HG03439 (cell line): ENCODE measurements around the gene YBX3.

Experiments
- ATAC-seq: cut with Tn5 transposase; IDR thresholded peaks from one replicate; pipeline ENCODE4 v1.9.1; 2021; ENCODE audit warnings: mild to moderate bottlenecking, moderate library complexity; ENCODE audit not compliant: unreplicated experiment

YBX3 gene

DNA sequence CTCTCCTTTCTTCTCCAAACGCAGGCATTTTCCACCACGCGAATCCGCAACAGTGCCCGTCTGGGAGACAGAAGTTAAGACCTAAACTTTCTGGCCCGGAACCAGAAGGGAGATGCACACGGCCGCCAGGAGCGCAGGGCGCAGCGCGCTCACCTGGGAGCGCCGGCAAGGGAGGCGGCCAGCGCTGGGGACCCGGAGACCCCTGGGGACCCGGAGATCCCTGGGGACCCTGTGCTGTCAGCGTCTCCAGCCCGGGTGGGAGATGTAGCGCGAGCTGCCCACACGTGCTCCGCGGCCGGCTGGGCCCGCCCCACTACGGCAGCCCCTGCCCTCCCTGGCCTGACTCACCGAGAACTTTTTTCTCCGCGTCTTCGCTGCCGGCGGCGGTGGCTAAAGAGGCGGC lies 620 bp downstream of the YBX3 start:
- ATAC-seq, result peak; percentile 49

DNA sequence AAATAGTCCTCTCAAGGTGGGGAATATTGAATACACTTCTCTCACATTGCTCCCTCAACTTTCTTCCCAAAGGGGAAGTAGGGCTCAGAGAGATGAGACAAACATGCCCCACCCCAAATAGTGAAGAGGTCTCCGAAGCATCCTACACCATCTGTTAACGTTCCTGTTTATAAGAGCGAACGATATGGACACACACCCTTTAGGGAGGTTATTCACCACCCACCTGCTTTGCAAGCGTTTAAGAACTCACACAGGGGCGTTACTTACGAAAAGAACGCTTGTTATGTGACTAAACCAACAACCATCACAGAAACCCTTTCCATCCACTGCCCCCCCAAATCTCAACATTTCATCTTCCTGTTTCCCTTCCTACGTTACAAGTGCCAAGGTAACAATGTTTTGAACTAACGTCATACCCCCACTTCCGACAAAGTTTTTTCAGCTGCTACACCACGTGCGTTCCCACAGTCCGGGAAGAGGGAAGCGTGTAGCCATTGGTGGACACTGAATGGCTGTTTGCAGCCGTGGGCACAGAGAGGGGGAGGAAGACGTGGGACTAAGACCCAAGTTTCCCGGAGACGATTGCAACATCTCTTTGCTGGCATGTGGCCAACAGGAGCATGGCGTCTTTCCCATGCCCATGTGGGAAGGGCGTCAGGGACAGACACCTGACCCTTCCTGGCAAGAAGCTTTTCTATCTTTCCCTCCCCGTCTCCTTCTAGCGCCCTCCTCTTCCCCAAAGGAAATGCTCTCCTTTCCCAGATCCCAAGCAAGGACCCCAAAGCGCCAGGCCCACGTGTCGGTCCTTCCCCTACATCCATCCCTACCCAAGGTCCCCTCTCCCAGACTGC lies 1.2 kb downstream of the YBX3 start:
- peak; percentile 38 for ATAC-seq

DNA sequence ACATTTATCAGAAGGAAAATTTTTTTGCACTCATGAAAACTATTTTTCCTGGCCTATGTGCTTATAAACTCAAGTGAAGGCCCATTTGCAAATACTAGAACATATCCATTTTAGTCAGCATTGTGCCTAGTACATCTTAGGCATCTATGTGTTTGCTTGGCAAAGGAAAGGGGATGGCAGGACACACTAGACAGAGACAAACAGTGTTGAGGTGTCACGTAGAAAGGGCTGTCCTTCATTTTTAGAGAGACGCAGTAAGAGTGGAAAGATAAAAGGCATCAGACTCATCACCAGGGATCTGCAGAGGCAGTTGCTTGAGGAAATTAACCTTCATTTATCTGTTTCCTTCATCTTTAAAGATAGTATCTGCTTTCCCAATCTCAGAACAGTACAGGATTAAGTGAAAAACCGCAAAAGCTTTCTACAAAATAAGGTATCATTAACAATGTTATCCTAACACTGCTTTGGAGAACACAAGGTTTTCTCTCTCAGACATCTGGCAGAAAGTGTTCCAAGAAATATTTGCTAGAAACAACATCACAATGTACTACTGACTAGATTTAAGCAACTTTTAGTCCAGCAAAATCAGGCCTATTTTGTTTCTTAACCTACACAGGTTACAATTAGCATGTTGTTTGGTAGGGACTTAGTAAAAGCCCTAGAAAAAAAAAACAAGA lies 2.0 kb downstream of the YBX3 start:
- no peak for ATAC-seq

DNA sequence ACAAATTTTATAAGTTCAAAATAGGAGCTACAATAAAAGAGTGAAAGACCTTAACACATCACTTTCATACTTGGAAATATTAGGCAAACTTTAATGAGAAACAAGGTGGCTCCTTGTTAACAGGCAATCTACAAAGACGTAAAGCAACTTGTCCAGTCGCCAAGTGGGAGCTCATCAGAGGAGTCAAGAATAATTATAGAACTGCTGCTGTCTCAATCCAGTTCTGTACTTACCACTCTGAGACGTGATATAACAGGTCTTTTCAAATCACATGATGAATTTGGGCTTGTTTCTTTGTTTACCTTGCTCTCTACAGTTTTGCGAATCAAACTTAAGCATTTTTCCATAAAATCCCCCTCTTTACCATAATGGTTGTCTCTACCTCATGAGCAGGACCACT lies 3.6 kb downstream of the YBX3 start:
- ATAC-seq, result no peak

DNA sequence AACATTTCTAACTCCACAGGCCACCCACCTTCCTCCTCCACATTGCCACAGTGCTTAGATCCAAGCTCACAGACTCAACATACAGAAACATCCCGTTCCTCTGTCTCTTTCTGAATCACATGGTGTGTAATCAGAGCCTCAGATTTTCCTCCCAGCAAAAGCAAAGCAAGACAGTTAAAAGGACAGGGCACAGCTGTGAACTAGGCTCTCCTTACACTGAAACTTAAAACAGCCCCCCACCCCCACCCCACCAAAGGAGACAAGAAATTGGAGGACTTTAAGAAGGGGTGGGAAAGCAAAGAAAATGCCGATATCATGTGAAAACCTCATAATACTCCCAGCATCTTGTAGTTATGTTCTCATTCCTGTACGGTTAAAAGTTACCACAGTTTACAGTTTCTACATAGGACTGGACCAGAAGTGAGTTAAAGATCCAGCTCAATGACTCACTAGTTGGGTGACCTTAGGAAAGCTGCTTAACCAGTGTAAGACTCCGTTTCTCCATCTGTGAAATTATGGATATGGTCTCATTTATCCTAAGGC lies 4.8 kb downstream of the YBX3 start:
- no peak for ATAC-seq

DNA sequence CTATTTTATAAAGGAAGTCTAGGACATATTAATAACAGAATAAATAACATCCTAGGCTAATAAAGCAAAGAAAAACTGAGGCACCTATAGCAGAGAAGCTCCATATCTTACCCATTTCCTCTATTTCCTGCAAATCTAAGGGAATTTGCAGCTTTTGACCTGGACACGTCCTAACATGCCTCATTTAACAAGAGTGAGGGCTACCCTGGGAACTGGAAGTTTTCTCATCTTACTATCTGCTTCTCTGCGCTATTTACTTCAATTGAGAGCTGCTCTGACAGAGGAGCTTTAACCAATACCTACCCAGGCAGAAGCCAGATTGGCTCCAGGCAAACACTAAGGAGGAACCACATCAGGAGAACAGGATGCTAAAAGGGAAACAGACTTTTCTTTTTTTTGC lies 5.7 kb downstream of the YBX3 start:
- ATAC-seq, result no peak

DNA sequence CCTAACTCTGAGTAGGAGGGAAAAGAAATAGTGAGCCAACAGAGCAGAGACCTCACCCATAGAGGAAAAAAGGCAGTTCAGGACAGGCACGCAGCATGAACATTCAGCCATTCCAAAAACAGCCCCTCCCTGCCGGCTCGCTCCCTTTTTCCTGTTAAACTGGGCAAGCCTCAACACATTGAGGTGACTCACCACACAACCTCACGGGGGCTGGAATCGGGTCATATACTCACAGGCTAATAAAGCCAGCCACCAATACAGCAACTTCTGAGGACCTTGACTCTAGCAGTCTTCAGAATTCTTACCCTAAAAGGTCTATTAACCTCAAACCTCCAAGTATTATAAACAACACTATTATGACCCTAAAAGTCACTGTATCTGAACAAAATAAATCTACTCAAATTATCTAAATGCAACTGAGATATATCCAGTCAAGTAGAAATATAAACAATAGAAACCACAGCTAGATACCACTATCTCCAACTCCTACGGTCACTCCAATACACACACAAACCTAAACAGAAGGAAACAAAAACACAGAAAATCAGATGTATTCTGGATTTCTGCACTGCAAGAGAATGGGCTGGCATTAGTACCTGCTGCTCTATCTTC lies 6.3 kb downstream of the YBX3 start:
- no peak for ATAC-seq

DNA sequence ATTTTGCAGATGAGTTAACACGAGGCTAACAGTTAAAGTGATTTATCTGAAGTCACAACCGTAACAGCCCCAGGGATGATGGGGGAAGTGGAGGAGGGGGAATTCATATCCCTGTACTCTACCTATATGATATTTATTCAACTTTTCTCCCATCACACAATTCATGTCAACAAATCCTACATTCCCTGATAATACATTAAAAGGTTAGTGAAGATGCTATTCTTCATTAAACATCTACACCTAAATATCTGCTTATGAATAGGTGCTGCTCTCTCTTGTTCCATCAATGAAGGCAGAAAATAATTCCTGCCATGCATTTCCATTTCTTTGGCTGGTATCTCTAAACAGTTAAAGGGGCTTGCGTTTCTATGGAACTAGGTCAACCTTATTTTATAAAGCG lies 6.8 kb downstream of the YBX3 start:
- ATAC-seq, result no peak

DNA sequence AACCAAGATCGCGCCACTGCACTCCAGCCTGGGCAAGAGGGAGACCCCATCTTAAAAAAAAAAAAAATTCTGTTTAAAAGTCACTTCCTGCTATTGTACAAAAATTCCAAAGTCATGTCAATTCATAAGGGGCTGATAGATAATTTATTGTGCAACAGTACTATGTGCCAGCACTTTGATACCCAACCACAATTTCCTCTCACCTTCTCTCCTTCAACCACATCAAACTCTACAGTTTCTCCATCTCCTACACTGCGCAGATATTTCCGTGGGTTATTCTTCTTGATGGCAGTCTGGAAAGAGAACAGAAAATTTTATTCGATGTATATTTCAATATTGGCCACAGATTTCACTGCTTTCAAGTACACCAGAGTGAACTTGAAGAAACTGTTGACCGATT lies 7.6 kb downstream of the YBX3 start:
- no peak for ATAC-seq

DNA sequence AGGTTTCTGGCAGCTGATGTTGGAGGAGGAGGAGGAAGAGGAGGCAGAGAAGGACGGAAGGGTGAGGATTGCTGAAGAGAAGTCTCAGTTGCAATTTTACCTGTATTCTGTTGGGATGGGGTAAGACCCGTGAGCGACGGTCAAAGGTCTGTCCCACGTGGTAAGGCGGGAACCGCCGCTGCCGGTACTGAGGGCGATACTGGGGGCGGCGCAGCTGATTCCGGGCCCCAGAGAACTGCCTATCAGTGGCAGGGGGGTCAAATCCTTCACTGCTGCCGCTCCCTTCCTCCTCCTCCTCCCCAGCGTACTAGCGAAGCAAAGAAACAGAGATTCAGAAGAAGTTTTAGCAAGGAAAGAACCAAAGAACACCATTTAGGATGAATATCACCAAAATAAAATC lies 13.3 kb downstream of the YBX3 start:
- ATAC-seq, result no peak

DNA sequence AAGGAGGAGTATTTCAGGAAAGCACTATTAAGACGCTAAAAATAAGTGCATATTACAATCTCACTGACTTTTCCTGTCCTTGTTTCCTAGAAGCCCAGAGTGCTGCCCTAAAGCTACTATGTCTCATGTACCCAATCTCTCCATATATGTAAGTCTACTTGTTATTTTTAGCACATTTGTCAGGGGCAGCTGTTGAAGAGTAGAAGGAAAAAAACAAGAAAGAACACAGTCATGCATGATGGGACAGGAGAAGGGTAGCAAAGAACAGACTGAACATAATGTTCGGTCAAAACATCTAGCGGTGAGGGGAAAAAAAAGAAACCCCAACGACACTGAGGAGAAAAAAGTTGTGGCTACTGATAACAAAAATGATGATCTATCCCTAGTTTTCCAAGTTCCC lies 14.3 kb downstream of the YBX3 start:
- ATAC-seq, result no peak

DNA sequence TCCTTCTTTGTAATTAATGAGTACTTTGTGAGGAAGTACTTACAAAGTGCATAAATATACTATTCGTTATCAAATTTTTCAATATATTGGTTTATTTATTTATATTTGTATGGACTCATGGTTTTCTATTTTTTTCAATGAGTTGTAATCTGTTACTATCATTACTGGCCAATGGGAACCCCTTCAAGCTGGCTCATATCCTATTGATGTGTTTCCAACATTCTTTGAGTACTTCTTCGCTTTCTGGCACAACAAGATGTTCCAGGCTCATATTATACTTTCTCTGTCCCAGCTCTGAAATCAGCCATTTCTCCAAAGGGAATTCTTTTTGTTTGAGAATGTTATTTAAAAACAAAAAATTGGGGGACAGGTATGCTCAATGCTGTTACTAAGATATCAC lies 17.5 kb downstream of the YBX3 start:
- no peak for ATAC-seq

DNA sequence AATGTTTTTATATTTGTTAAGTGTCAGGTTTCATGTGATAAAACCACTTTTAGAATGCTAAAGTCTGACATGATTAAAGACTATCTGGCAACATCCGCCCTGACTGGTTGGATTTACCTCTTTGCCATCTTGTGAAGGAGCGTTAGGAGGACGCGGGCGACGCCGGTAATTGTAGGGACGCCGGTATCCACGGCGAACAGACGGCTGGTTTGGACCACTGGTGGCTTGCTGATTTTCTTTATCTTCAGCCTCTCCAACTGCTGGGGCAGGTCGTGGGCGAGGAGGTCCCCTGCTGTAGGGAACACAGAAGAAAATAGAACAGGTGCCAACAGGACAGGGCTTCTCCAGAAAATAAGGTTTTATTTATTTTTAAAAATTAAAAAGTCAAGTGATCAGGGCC lies 21.3 kb downstream of the YBX3 start:
- no peak for ATAC-seq

DNA sequence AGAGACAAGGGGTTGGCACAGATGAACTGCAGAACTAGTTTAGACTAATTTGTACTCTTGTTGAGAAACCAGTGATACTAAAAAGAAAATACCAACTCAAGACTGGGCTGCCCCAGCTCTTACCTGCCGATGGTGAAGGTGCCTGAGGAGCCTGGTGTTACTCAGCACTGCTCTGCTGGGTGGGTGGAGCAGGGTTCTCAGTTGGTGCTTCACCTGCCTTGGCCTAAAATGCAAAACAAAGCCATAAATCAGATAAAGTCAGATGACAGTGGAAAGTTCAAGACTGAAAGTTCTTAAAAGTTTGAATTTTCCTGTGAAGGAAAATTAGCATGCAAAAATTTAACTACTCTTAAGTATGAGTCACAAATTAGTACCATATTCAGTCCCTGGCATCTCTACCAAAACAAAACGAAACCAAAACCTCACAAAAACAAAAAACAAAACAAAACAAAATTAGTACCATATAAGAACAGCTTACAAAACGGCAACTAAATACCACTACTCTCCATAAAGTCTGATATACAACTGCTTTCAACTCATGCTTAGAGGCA lies 21.9 kb downstream of the YBX3 start:
- ATAC-seq, result peak; percentile 85

DNA sequence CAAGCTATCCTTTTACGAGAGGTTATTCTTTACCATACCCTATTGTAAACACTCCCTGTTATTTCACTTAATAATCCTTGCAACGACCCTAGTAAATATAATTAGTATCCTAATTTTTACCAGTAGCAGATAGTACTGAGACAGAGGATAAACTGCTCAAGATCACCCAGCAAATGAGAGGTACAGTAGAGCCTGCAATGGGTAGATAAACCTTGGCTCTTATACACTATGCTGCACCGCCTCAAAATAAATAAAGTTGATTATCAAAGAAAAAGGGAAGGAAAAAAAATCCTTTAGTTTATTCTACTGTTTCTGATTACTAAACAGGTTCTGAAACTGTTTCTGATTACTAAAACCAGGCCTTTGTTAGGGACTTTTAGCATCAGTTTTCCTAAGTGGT lies 22.5 kb downstream of the YBX3 start:
- ATAC-seq, result no peak

DNA sequence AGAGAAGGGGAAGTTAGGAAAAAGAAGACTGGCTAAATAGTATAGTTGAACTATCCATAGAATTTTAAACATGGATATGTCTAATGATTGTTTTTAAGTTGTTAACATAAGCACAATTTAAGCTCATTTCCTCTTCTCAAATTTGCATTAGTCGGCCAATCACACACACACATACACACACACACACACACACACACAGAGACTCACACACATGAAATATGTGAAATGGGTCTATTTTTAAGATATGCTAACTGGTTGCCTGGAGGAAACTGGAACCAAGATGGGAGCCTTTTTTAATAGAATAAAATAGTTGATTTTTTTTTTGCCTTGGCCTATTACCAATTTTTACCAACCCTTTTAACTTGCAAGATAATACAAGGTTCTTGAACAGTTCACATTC lies 25.3 kb downstream of the YBX3 start:
- no peak for ATAC-seq

DNA sequence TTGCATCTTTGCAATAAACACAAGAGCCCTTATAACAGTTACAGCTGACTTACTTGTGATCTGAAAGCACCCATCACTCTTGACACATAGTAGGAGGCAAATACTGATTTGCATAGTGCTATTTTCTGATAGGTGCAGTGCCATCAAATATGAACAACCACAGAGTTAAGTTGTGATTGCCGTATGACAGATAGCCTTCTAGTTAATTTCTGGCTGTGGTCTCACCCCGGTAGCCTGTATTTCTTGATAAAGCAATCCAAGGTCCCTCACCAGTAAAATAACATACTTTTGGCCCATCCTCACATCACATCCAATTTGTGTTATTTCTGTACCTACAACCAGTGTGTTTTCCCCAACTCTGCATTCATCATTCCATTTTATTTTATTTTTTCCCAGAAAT lies 26.0 kb downstream of the YBX3 start:
- ATAC-seq, result no peak

DNA sequence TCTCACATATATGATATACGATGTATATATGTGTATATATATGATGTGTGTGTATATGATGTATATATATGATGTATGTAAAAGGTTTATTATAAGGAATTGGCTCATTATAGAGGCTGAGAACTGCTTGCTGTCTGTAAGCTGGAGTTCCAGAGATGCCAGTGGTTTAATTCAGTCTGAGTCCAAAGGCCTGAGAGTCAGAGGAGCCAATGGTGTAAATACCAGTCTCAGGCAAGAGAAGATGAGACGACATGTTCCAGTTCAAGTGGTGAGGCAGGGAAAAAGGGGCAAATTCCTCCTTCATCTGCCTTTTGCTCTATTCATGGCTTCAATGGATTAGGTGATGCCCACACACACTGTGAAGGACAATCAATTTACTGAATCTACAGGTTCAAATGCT lies 32.2 kb downstream of the YBX3 start:
- ATAC-seq, result no peak

DNA sequence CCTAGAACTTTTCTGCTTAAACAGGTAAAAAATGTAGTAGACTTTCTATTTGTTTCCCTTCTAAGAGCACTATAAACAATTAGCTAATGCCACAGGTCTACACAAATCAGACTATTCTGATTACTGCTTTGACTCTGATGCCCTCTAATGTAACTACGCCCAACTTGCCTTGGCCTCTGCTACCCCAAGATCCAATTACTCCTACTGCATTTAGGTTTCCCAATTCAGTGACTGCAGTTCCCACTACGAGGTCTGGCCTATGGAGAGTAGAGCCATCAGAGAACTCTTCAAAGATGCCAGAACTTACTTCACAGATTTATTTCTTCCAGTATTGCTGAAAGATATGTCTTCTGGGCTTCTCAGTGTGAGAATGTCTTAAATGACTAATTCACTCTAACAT lies 34.0 kb downstream of the YBX3 start:
- no peak for ATAC-seq

DNA sequence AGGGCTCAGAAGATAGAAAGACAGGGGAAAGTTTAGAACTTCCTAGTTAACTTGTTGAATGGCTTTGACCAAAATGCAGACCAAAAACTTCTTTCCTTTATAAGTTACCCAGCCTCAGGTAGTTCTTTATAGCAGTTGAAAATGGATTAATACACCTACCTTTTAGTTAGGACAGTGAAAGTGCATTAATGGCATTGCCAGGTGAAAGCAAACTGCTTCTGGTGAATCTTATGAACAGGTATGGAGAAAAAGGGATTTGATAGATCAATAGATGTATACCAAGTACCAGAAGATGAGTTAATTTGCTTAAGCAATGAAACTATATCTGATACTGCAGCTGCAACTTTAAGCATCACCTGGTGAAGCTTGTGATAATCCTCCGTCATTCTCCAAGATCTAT lies 35.1 kb downstream of the YBX3 start:
- ATAC-seq, result no peak

DNA sequence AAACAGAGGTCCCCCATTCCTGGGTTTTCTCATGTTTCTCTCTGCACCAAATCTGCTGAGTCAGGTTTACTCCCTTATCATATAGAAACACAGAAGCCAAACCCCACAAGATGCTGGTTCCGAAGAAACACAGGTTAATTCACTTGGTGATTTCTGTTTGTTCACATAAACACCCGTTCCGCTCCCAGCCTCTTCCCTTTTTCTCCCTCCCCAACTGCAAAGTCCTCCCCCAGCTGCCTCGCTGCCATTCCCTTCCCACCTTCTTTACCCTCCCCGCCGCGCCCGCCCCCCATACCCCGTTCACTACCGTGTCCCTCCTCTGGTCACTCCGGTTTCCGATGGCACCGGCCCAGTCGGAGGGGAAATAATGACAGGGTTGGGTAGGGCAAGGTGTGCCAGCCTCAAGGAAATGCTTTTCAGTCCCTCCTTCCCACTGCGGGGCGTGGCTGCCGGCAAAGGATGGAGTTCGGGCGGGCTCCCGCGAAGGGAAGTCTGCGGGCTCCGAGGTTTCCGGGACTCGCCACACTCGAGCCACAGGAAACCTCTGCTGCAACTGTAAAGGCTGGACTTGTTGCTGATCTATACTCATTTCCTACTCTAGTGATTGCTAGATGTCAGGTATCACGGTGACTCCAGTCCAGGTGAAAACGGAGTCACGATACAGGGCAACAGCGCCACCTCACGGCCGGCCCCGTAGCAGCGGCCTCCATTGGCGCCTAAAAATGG lies 49.3 kb downstream of the YBX3 start, which contains the start of gene STYK1:
Gene STYK1, minus strand, starts transcription at position 394 of the 726 bp plus-strand sequence. CDS start 39,434 bp downstream, outside the sequence.
- ATAC-seq, result no peak
